T-helper 2 cell treated with Interferon-gamma antibody and Interleukin-4, amounts not matched to agents 5 μg/mL and 100 μg/mL, for 36 hours (primary cell): Measurements from ENCODE around the gene USP32.

Experiments
- DNase-seq: peaks from one replicate; pipeline ENCODE4 v3.0.0; 2021; ENCODE audit warnings: low spot score
- H3K27ac Mint-ChIP-seq: one replicate; pipeline ENCODE4 v1.8.0; 2021; ENCODE audit warnings: mild to moderate bottlenecking, mixed read lengths
- H3K27me3 Mint-ChIP-seq: one replicate; pipeline ENCODE4 v1.8.0; 2021; ENCODE audit warnings: low read depth, mixed read lengths
- H3K36me3 Mint-ChIP-seq: one replicate; pipeline ENCODE4 v1.8.0; 2021; ENCODE audit warnings: low read depth, mixed read lengths
- H3K4me1 Mint-ChIP-seq: one replicate; pipeline ENCODE4 v1.8.0; 2021; ENCODE audit warnings: low read depth, mixed read lengths
- H3K4me3 Mint-ChIP-seq: one replicate; pipeline ENCODE4 v1.8.0; 2022; ENCODE audit warnings: mild to moderate bottlenecking, moderate library complexity, mixed read lengths
- H3K9me3 Mint-ChIP-seq: one replicate; pipeline ENCODE4 v1.8.0; 2021; ENCODE audit warnings: mixed read lengths

USP32 gene

DNA sequence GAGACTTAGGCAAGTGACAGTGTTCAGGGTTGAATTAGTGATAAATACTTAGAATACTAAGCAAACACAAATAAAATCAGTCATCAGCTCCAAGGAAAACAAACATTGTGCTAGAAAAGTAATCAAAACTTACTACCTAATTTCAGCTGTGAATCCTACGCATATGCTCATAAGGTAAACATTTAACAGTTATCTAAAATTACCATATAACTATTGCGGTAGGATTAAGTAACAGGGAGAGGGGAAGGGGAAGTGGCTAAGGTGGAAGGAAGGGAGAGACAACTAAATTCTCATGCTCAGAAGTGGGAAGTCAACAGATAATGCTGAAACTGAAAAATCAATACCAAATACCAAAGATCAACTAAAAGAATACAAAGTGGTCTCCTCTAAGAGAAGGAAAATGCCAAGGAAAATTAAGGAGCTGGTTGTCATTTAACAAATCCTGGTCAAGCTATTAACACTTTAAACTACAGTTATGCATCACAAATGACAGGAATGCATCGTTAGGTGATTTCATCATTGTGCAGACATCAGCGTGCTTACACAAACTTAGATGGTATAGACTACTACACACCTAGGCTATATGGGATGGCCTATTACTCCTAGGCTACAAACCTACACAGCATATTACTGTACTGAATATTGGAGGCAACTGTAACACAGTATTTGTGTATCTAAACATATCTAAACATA is 20.0 kb downstream of the USP32 start:
- Mint-ChIP-seq H3K27me3 (no peaks in the 10 kb centered on the region), H3K4me1 (peaks cover 16% of the 10 kb centered on the region), H3K36me3 (peaks cover 9% of the 10 kb centered on the region), H3K27ac (peak overlapping the region; percentile 58), H3K4me3 (peak overlapping the region; percentile 53), H3K9me3 (no peaks in the 10 kb centered on the region)
- no peak for DNase-seq

DNA sequence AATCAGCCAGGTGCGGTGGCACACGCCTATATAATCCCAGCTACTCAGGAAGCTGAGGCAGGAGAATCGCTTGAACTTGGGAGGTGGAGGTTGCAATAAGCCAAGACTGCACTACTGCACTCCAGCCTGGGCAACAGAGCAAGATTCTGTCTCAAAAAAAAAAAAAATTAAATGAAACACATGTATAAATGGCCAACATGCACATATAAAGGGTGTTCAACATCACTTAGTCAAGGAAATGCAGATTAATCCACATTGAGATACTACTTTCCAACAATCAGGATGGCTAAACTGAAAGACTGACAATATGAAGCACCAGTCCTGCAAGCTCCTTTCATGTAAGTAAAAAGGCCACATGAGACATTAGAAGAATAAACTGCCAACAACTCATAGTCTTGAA is 20.5 kb downstream of the USP32 start:
- no peaks in the 10 kb centered on the region for H3K9me3 Mint-ChIP-seq
- peaks cover 16% of the 10 kb centered on the region for H3K4me1 Mint-ChIP-seq
- peaks cover 9% of the 10 kb centered on the region for H3K36me3 Mint-ChIP-seq
- H3K27me3 Mint-ChIP-seq: no peaks in the 10 kb centered on the region
- H3K4me3 Mint-ChIP-seq: no peak overlapping the region
- DNase-seq: no peak
- H3K27ac Mint-ChIP-seq: no peak overlapping the region

DNA sequence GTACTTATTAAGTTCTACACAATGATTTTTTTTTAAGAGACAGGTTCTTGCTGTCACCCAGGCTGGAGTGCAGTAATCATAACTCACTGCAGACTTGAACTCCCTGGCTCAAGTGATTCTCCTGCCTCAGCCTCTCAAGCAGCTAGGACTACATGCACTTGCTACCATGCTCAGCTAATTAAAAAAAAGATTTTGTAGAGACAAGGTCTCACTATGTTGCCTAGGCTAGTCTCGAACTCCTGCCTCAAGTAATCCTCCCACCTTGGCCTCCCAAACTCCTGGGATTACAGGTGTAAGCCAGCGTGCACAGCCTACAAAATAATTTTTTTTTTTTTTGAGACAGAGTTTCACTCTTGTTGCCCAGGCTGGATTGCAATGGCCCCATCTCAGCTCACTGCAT is 22.2 kb downstream of the USP32 start:
- no peak overlapping the region for H3K27ac Mint-ChIP-seq
- no peaks in the 10 kb centered on the region for H3K27me3 Mint-ChIP-seq
- H3K4me3 Mint-ChIP-seq: no peak overlapping the region
- no peak for DNase-seq
- H3K9me3 Mint-ChIP-seq: no peaks in the 10 kb centered on the region
- H3K4me1 Mint-ChIP-seq: peaks cover 16% of the 10 kb centered on the region
- H3K36me3 Mint-ChIP-seq: peaks cover 5% of the 10 kb centered on the region

DNA sequence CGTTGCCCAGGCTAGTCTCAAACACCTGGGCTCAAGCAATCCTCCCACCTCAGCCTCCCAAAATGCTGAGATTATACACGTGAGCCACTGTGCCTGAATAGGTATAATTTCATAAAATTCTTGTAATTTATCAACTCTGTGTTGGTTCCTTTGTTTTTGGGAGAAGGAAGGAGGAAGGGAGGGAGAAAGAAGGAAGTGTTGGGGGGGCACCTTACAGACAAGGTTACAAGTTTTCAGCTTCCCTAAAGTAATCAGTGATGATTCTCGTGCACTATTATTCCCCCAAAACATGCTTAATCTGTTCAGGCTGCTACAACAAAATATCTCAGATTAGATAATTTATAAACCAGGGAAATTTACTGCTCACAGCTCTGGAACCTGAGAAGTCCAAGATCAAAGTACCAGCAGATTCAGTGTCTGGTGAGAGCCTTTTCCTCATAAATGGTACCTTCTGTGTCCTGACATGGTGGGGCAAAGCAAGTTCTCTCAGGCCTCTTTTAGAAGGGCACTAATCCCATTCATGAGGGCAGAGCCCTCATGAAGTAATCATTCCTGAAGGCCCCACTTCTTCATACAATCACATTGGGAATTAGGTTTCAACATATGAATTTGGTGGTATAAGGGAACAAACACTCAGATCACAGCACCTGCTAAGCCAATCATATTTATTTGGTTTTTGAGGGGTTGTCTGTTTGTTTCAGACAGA is 28.1 kb downstream of the USP32 start:
- peaks cover 4% of the 10 kb centered on the region for H3K4me1 Mint-ChIP-seq
- H3K27ac Mint-ChIP-seq: no peak overlapping the region
- no peaks in the 10 kb centered on the region for H3K36me3 Mint-ChIP-seq
- H3K4me3 Mint-ChIP-seq: no peak overlapping the region
- no peaks in the 10 kb centered on the region for H3K27me3 Mint-ChIP-seq
- DNase-seq: no peak
- no peaks in the 10 kb centered on the region for H3K9me3 Mint-ChIP-seq

DNA sequence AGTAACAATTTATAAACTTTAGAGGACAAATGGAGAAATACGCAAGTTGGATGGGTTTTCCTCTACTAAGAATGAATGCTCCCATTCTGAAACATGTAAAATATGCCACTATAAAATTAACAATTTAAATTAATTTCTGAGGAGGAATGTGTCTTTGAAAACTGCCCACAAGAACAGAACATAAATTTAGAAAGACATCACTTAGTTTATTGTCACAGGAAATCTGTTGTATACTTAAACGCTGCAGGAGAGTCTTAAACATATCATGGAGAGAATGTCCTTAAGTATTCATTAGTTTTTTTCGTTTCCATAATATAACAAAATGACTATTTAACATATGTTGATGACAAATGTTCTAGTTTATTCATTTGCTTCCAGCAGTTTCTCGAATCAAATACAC is 29.6 kb downstream of the USP32 start:
- Mint-ChIP-seq H3K4me1 (peaks cover 11% of the 10 kb centered on the region), H3K9me3 (no peaks in the 10 kb centered on the region), H3K4me3 (no peak overlapping the region), H3K27me3 (no peaks in the 10 kb centered on the region), H3K36me3 (no peaks in the 10 kb centered on the region), H3K27ac (no peak overlapping the region)
- DNase-seq: no peak

DNA sequence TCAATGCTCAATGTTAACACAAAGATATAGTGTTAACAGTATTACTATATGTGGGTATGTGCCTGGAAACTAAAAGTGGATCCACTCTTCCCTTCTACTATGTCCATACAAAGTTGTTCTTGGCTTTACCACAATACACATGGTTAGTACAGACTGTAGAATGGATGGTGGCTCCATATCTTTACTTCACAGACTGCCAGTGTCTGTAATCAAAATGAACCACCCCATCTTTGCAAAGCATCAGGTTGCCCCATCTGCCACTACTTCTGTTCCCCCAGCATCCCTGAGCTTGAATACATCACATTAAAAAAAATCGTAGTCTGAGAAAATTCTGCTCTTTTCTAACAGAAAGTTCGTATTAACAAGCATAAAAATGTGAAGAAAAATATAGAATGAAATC is 30.0 kb downstream of the USP32 start:
- Mint-ChIP-seq H3K27ac (no peak overlapping the region), H3K9me3 (peaks cover under 1% of the 10 kb centered on the region), H3K4me3 (no peak overlapping the region), H3K27me3 (no peaks in the 10 kb centered on the region), H3K4me1 (peaks cover 14% of the 10 kb centered on the region), H3K36me3 (peaks cover 2% of the 10 kb centered on the region)
- no peak for DNase-seq

DNA sequence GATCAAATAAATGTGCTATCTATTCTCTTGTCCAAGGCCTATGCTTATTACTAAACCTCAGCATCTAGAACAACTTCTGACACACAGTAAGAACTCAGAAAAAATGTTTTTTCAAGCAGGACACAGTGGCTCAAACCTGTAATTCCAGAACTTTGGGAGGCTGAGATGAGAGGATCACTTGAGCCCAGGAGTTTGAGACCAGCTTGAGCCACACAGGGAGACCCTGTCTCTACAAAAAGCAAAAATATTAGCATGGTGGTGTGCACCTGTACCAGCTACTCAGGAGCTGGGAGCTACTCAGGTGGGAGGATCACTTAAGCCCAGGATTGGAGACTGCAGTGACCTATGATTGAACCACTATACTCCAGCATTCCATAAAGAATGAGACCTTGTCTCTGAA is 32.5 kb downstream of the USP32 start:
- peaks cover 10% of the 10 kb centered on the region for H3K9me3 Mint-ChIP-seq

DNA sequence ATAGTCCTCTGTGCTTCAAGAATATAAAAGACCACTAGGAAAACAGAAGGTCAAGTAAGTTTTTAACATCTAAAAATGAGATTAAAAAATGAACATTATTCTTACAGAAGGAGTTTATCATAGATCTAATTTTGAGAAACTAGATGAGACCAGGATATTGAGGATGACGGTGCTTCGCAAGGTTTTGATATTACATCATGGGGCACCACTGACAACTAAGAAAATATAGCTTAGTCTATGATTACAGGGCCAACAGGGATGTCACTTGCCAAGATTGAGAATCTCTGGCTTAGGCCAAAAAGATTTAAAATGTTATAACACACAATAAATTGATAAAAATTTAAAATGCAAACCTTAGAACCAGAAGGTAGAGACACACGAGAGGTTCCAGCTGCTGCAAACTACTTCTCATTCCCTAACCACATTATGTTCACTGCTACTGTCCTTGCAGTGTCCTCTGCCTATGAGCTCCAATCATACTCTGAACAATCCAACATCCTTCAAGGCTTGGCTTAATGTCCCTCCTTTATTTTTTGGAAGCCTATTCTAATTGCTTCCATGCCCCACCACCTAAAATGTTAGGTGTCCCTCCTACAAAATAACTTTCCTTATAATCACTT is 33.2 kb downstream of the USP32 start:
- Mint-ChIP-seq H3K27me3 (no peaks in the 10 kb centered on the region), H3K4me1 (peaks cover 36% of the 10 kb centered on the region), H3K27ac (no peak overlapping the region), H3K9me3 (peaks cover 10% of the 10 kb centered on the region), H3K36me3 (peaks cover 11% of the 10 kb centered on the region), H3K4me3 (no peak overlapping the region)
- DNase-seq: no peak

More for the DNA sequence above, 32.5 kb downstream of the USP32 start:
- Mint-ChIP-seq H3K4me3 (no peak overlapping the region), H3K27ac (no peak overlapping the region), H3K27me3 (no peaks in the 10 kb centered on the region), H3K4me1 (peaks cover 33% of the 10 kb centered on the region), H3K36me3 (peaks cover 9% of the 10 kb centered on the region)
- no peak for DNase-seq

DNA sequence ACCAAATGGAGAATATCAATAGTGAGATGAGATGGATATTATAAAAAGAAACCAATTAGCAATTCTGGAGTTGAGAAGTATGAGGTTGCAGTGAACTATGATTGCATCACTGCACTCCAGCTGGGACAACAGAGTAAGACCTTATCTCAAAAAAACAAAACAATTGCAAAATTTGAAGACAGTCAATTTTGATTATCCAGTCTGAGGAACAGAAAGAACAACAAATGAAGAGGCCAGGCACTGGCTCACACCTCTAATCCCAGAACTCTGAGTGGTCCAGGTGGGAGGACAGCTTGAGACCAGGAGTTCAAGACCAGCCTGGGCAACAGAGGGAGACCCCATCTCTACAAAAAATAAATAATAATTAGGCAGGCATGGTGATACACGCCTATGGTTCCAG is 35.0 kb downstream of the USP32 start:
- H3K9me3 Mint-ChIP-seq: peaks cover 10% of the 10 kb centered on the region
- no peak for DNase-seq
- peaks cover 39% of the 10 kb centered on the region for H3K4me1 Mint-ChIP-seq
- no peak overlapping the region for H3K4me3 Mint-ChIP-seq
- H3K27ac Mint-ChIP-seq: no peak overlapping the region
- H3K36me3 Mint-ChIP-seq: peaks cover 14% of the 10 kb centered on the region
- no peaks in the 10 kb centered on the region for H3K27me3 Mint-ChIP-seq

DNA sequence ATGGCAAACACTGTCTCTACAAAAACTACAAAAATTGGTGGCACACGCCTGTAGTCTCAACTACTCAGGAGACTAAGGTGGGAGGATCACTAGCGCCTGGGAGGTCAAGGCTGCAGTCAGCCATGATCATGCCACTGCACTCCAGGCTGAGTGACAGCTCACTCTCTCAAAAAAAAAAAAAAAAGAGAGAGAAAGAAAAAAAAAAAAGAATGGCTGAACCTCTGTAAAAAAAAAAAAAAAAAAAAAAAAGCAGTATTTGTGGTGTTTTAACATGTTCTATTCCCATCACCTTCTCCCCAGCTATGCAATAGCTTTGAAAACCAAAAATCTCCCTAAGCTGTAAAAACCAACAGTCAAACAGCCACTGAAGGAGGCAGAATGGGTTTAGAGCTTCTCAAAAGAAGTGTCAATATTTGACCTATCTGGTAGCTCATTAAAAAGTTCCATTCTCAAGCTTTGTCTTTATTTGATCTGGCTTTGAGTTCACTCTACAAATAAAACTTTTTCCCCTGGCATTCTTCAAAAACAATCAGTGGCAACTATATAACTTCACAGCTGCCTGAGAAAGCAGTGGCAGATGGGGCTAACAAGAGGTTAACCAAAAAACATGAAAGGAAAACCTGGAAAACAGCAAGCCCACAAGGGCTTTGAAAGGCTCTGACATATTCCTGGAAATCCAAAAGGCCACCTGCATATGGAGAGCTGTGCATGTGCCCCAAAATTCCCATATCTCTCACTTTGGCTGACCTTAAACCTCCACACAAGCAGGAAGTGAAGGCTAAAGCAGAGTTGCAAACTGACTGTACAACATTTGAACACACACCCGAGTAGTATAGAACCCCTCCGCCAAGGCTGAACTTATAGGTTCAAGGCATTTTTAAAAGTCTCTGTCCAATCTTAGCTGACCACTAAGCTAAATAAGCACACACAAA is 36.0 kb downstream of the USP32 start:
- H3K36me3 Mint-ChIP-seq: peaks cover 14% of the 10 kb centered on the region
- H3K9me3 Mint-ChIP-seq: peaks cover 10% of the 10 kb centered on the region
- H3K4me1 Mint-ChIP-seq: peaks cover 43% of the 10 kb centered on the region
- peak overlapping the region; percentile 77 for H3K27ac Mint-ChIP-seq
- no peaks in the 10 kb centered on the region for H3K27me3 Mint-ChIP-seq
- no peak for DNase-seq
- H3K4me3 Mint-ChIP-seq: peak overlapping the region; percentile 58

DNA sequence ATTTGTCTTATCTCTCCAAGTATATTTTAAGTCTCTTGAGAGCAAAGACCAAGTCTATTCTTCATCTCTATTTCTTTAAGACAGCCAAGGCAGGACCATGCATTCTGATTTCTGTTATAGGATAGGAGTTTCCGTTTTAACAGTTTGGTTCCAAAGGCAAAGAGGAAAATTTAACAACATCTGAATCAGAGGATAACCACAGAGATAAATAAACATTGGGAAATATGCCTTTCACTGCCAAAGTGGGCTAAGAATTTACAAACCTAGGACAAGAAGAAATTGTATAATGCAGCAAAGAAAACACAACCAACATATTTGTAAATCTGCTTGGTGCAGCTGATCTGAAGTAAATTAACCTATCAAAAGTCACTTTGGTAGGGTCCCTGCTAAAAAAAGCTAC is 37.7 kb downstream of the USP32 start:
- H3K4me3 Mint-ChIP-seq: no peak overlapping the region
- H3K9me3 Mint-ChIP-seq: peaks cover 10% of the 10 kb centered on the region
- no peaks in the 10 kb centered on the region for H3K27me3 Mint-ChIP-seq
- peaks cover 43% of the 10 kb centered on the region for H3K4me1 Mint-ChIP-seq
- peaks cover 14% of the 10 kb centered on the region for H3K36me3 Mint-ChIP-seq
- no peak for DNase-seq
- peak overlapping the region; percentile 63 for H3K27ac Mint-ChIP-seq

DNA sequence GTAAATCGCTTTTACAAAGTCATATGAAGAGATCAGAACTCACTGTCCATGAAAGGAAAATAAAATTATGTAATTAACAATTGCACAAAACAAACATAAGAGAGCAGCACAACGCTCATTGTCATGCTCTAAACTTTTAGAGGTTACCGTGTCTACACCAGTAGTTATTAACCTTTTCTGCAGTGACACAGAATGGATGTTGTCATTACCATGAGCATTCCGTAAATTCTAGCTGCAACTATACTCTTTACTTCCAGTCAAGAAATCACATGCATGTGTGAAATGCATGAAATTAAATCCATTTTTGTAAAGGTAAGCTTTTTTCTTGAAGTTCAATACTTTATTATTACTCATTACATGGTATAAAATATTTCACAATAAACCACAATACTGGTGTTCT is 38.2 kb downstream of the USP32 start:
- peaks cover 14% of the 10 kb centered on the region for H3K36me3 Mint-ChIP-seq
- H3K4me3 Mint-ChIP-seq: no peak overlapping the region
- H3K4me1 Mint-ChIP-seq: peaks cover 39% of the 10 kb centered on the region
- H3K9me3 Mint-ChIP-seq: peaks cover 10% of the 10 kb centered on the region
- no peak for DNase-seq
- H3K27me3 Mint-ChIP-seq: no peaks in the 10 kb centered on the region
- H3K27ac Mint-ChIP-seq: no peak overlapping the region

DNA sequence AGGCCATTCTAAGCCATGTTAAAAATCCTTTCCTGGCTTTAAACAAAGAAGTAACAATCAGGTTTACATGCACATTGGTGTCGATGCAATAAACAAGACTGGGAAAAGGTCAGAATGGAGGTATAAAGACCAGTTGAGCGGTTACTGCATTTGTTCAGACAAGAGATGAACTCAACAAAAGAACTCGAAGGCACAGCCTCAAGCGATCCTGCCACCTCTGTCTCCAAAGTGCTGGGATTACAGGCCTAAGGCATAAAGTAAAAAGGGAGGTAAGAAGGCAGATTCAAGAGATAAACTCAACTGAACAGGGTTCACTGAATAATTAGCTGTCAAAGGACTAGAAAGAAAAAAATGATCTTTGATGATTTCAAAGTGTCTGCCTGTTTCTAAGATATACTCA is 39.4 kb downstream of the USP32 start:
- no peak for DNase-seq
- H3K4me3 Mint-ChIP-seq: no peak overlapping the region
- no peak overlapping the region for H3K27ac Mint-ChIP-seq
- H3K9me3 Mint-ChIP-seq: peaks cover 10% of the 10 kb centered on the region
- H3K36me3 Mint-ChIP-seq: peaks cover 14% of the 10 kb centered on the region
- no peaks in the 10 kb centered on the region for H3K27me3 Mint-ChIP-seq
- peaks cover 34% of the 10 kb centered on the region for H3K4me1 Mint-ChIP-seq
